GM21825 (cell line): Measurements from ENCODE around the gene MYADM.
"Not testable (repeated sequence)": the region's sequence is repeated elsewhere in the genome, so short reads cannot be mapped to it uniquely, and the experiment has no call there.

Experiments used
- ATAC-seq: cut with Tn5 transposase; IDR thresholded peaks from one replicate; pipeline ENCODE4 v1.9.1; 2021; ENCODE audit warnings: mild to moderate bottlenecking, moderate library complexity; ENCODE audit not compliant: unreplicated experiment

Gene MYADM

DNA sequence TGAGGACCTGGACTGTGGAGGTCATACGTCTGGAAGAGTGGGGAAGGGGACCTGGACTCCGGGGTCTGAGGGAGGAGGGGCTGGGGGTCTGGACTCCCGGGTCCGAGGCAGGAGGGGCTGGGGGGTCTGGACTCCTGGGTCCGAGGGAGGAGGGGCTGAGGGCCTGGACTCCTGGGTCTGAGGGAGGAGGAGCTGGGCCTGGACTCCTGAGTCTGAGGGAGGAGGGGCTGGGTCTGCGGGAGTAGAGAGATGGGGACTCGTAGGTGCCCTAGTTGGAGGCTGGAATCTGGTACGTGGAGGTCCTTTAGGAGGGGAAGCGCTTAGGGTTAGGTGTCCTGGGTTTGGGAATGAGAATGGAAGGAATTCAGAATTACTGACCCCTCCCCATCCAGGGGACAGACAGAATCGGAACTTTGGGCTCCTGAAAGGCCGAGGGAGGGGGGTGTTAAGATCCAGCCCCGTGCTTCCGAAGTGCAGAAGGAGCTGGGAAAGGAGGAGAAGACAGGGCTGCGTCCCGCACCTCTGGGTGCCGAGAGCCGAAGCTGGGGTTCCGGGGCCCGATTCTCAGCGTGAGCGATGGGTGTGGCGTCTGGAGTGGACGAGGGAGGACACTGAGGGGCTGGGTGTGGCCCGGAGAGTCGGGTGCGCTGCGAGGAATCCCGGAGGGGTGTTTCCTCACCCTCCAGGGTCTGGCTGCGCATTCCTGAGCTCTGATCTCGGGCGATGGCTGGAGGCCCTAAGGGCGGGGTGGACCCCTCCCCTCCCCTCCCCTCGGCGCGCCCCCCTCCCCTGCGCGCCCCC lies 608 bp downstream of the MYADM start:
- ATAC-seq, result no peak

DNA sequence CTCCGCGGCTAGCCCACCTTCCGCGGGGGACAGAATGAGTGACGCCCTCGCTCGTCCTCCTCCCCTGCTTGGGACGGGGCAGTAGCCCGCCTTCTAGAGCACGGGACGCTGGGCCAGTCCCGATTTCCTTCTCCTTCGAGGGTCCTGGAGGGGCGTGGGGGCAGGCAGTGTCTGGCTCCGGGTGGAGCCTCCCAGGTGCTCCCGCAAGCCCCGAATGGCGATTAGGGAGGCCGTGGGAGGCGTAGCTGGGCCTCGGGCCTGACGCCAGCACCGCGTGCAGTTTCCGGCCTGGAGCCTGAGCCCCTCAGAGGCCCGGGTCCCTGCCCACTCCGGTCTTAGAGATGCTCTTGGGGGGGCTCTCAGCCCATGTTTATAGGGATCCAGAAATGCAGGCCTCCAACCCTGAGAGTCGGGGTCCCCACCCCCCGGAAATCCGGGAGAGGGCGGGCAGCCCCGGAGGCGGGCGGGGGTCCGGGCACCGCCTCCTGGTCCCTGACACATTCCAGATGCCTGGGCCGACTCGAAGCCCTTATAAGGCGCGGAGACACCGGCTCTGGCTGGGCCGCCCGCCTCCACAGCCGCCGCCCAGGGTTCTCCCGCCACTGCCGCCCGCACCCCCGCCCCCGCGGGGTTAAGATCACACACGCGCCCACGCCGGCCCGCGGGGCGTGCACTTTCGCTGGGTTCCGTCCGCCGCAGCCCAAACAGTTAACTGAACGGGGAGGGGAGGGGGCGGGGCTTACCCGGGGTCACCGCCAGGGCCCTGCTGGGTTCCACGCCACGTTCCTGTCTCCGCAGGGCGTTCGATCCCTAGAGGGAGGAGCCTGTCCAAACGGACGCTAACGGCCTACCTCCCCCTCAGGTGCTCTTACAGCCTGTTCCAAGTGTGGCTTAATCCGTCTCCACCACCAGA lies 1.5 kb downstream of the MYADM start:
- peak; percentile 32 for ATAC-seq

DNA sequence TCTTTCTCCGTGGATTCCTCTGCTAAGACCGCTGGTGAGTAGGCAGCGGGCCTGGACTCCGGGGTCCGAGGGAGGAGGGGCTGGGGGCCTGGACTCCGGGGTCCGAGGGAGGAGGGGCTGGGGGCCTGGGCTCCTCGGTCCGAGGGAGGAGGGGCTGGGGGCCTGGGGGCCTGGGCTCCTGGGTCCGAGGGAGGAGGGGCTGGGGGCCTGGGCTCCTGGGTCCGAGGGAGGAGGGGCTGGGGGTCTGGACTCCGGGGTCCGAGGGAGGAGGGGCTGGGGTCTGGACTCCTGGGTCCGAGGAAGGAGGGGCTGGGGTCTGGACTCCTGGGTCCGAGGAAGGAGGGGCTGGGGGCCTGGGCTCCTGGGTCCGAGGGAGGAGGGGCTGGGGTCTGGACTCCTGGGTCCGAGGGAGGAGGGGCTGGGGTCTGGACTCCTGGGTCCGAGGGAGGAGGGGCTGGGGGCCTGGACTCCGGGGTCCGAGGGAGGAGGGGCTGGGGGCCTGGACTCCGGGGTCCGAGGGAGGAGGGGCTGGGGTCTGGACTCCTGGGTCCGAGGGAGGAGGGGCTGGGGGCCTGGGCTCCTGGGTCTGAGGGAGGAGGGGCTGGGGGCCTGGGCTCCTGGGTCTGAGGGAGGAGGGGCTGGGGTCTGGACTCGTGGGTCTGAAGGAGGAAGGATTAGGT lies 2.3 kb downstream of the MYADM start:
- ATAC-seq, result not testable (repeated sequence)

- no peak for ATAC-seq
Measured at GRCh38 chr19:53870485-53870844, 2.8 kb downstream of the MYADM start.

GRCh38 chr19:53871454-53871853 lies 3.8 kb downstream of the MYADM start:
- ATAC-seq, result no peak

GRCh38 chr19:53872762-53873161 lies 5.1 kb downstream of the MYADM start:
- no peak for ATAC-seq

DNA sequence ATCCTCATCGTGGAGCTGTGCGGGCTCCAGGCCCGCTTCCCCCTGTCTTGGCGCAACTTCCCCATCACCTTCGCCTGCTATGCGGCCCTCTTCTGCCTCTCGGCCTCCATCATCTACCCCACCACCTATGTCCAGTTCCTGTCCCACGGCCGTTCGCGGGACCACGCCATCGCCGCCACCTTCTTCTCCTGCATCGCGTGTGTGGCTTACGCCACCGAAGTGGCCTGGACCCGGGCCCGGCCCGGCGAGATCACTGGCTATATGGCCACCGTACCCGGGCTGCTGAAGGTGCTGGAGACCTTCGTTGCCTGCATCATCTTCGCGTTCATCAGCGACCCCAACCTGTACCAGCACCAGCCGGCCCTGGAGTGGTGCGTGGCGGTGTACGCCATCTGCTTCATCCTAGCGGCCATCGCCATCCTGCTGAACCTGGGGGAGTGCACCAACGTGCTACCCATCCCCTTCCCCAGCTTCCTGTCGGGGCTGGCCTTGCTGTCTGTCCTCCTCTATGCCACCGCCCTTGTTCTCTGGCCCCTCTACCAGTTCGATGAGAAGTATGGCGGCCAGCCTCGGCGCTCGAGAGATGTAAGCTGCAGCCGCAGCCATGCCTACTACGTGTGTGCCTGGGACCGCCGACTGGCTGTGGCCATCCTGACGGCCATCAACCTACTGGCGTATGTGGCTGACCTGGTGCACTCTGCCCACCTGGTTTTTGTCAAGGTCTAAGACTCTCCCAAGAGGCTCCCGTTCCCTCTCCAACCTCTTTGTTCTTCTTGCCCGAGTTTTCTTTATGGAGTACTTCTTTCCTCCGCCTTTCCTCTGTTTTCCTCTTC lies 6.3 kb downstream of the MYADM start:
- no peak for ATAC-seq

DNA sequence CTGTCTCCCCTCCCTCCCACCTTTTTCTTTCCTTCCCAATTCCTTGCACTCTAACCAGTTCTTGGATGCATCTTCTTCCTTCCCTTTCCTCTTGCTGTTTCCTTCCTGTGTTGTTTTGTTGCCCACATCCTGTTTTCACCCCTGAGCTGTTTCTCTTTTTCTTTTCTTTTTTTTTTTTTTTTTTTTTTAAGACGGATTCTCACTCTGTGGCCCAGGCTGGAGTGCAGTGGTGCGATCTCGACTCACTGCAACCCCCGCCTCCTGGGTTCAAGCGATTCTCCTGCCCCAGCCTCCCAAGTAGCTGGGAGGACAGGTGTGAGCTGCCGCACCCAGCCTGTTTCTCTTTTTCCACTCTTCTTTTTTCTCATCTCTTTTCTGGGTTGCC lies 6.9 kb downstream of the MYADM start:
- no peak for ATAC-seq

- ATAC-seq, result no peak
Measured at GRCh38 chr19:53875602-53876325, 8.1 kb downstream of the MYADM start.

- ATAC-seq, result no peak
Measured at GRCh38 chr19:53876651-53877224, 9.1 kb downstream of the MYADM start.

DNA sequence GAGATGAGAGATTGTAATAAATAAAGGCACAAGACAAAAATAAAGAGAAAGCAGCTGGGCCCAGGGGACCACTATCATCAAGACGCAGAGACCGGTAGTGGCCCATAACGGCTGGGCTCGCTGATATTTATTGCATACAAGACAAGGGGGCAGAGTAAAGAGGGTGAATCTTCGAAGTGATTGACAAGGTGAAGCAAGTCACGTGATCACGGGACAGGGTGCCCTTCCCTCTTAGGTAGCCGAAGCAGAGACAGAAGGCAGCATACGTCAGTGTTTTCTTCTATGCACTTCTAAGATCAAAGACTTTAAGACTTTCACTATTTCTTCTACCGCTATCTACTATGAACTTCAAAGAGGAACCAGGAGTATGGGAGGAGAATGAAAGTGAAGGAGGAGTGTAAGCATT lies 9.7 kb downstream of the MYADM start:
- no peak for ATAC-seq

GRCh38 chr19:53878776-53879139 lies 11.1 kb downstream of the MYADM start:
- no peak for ATAC-seq

DNA sequence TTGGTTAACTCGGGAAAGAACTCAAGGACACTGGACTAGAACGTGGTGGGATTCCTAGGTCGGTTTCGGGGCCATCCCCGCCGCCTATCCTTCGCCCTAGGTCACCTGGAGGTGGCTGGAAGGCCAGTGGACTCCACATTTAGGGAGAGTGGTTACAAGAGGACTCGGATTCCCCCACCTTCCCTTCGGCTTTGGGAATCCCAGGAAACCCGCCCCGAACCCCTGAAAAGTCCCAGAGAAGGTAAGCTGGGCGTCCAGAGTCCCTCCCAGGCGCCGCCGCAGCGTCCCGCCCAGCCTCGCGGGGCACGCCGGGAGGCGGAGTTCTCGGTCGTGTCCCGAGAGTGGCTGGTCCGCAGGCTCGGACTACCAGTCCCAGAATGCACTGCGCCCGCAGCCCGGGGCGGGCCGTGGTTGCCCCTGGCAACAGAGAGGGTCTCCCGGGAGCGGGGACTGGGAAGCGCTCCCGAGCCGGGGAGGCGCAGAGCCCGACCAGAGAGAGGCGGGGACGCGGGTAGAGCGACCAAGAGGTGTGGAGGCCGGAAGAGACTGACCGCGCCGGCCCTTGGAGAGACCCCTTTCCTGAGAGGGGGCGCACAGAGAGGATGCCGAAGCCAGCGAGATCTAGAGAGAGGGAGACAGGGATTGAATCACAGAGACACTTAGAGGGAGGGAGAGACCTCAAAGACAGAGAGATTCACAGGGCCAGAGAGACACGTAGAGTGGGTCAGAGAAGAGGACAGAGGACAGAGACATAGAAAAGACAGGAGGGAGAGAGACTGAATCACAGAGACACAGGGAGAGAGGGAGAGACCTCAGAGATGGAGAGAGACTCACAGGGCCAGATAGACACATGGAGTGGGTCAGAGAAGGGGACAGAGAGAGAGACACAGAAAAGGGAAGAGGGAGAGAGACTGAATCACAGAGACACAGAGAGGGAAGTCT lies 11.7 kb downstream of the MYADM start:
- ATAC-seq, result peak; percentile 75

DNA sequence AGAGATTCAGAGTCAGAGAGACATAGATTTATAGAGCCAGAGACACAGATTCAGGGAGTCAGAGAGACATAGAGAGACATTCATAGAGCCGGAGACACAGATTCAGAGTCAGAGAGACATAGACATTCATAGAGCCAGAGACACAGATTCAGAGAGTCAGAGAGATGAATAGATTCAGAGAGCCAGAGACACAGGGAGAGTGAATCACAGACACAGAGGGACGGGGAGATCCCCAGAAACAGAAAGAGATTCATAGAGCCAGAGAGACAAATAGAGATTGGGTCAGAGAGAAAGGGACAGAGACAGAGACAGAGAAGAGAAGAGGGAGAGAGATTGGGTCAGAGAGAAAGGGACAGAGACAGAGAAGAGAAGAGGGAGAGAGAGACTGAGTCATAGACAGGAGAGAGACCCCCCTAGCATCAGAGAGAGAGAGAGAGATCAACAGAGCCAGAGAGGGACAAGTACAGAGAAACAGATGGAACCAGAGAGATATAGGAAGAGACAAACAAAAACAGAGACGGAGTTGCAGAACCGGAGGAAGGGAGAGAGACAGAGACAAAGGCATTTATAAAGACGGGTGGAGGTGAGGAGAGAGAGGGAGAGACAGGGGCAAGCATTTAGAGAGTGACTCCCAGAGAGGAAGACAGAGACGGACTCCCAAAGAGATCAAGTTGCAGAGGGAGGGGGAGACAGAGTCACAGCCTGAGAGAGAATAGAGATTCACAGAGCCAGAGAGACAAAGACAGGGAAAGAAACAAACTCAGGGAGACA lies 13.2 kb downstream of the MYADM start:
- no peak for ATAC-seq

GRCh38 chr19:53881482-53882390 lies 14.1 kb downstream of the MYADM start, which contains the start of gene PRKCG:
PRKCG (plus strand) TSS chr19:53882197; CDS start chr19:53882495, 298 bp downstream.
- no peak for ATAC-seq

DNA sequence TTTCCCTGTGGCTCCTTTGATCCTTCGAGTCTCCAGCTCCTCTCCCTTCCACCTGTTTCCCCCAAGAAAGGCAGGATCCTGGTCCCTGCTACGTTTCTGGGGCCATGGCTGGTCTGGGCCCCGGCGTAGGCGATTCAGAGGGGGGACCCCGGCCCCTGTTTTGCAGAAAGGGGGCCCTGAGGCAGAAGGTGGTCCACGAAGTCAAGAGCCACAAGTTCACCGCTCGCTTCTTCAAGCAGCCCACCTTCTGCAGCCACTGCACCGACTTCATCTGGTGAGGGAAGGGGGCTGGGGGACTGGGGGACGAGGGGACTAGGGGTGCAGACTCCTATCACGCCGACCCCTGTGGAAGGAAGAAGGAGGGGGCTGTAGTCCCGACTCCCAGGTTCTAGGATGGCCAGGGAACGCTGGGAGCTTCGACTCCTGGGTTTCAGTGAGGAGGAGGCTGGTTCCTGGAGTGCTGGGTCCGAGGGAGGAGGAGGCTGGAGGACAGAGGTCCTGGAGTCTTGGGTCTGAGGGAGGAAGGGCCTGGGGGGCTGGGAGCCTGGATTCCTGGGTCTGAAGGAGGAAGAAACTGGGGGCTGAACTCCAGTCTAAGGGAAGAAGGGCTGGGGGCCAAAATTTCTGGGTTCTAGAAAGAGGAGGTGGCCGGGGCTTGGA lies 14.8 kb downstream of the MYADM start:
- ATAC-seq, result no peak
